Kidney (tissue), 14 donors: Measurements from ENCODE around the gene TRA2B. TPM values are rescaled to one million over a fixed set of nuclear protein-coding genes. Genes with fewer than 3 reads are reported as not detected.

Experiments used
- DNase-seq, 5 donors: peaks; one replicate each; pipeline ENCODE4 v3.0.0-alpha.2; 2013 to 2020
- FAIRE-seq: peaks from 2 replicates; lab custom pipeline; 2012; peaks lifted over from hg19 to GRCh38; lab: Jason Lieb, UNC
- H3K27ac ChIP-seq, 2 donors: one replicate each; pipeline ENCODE4 v1.7.0; 2013; ENCODE audit warnings: low read depth in 2 of 2, low read length in 2 of 2, inconsistent platforms in 1 of 2
- H3K27me3 ChIP-seq: one replicate; pipeline ENCODE4 v1.7.1; 2013; ENCODE audit warnings: low read length, inconsistent platforms; ENCODE audit not compliant: control insufficient read depth, insufficient read depth
- H3K36me3 ChIP-seq, 3 donors: one replicate each; pipeline versions ENCODE4 v1.7.0 to v1.7.1; 2013; ENCODE audit warnings: low read length in 3 of 3, control low read depth in 1 of 3, inconsistent platforms in 1 of 3; ENCODE audit not compliant: insufficient read depth in 3 of 3, control insufficient read depth in 2 of 3
- H3K4me1 ChIP-seq, 3 donors: one replicate each; pipeline versions ENCODE4 v1.7.0 to v1.7.1; 2013; ENCODE audit warnings: low read length in 3 of 3, inconsistent platforms in 1 of 3, low read depth in 1 of 3; ENCODE audit not compliant: control insufficient read depth in 2 of 3, insufficient read depth in 2 of 3
- H3K4me3 ChIP-seq, 3 donors: one replicate each; pipeline versions ENCODE4 v1.7.0 to v1.8.1; 2013; ENCODE audit warnings: low read length in 3 of 3, control low read depth in 1 of 3, inconsistent platforms in 1 of 3
- H3K9ac ChIP-seq, 3 donors: one replicate each; pipeline versions ENCODE4 v1.7.0 to v1.7.1; 2013; ENCODE audit warnings: low read length in 3 of 3, control low read depth in 1 of 3, inconsistent platforms in 1 of 3
- H3K9me3 ChIP-seq, 3 donors: one replicate each; pipeline versions ENCODE4 v1.7.0 to v1.7.1; 2013; ENCODE audit warnings: low read length in 3 of 3, control low read depth in 1 of 3, inconsistent platforms in 1 of 3; ENCODE audit not compliant: control insufficient read depth in 2 of 3, insufficient read depth in 1 of 3
- CTCF ChIP-seq: IDR thresholded peaks from 3 replicates; pipeline ENCODE4 v1.5.1; 2012; ENCODE audit warnings: mild to moderate bottlenecking, moderate library complexity, borderline replicate concordance; ENCODE audit not compliant: insufficient read depth; ENCODE audit errors: extremely low read depth
- intact Hi-C: fragments of 100-400 bp; cut with DNase I; formaldehyde crosslinking; loops from one replicate; pipeline ENCODE4 v1.11.1; 2022
- polyA plus RNA-seq: library from polyadenylated mRNA; stranded (reverse); fragments of 350-450 nt; fragmentation: Illumina TruSeq; extraction: RNeasy Lipid Tissue Mini Kit (QIAGEN cat#74804); gene quantifications from one replicate; pipeline ENCODE4 v1.2.3, GENCODE V29; 2014; ENCODE audit warnings: low read depth, low replicate concordance; ENCODE audit not compliant: insufficient read depth
- total RNA-seq: library from RNA; stranded (reverse); fragmentation: NEBNext Ultra II Directional; extraction: Animal tissue kit (Norgen Biotek cat#: 25700); gene quantifications from one replicate; pipeline ENCODE4 v1.2.1, GENCODE V29; 2021
- donor health status: control.
- donor health status: control.
- donor health status: control.
- donor health status: control.
- donor health status: control.
- donor health status: DM: yes; HTN: yes; CAD: no.
- donor health status: Normal renal cell carcinoma (clear cell type).

TRA2B gene
- total and polyA plus RNA-seq, 2 donors from 2014 or later, result 66.8 to 109 TPM

- no peaks in the 10 kb centered on the region for H3K9me3 ChIP-seq
- peaks cover 11 to 62% (median 45%) of the 10 kb centered on the region in 3 donors for H3K4me1 ChIP-seq
- peak overlapping the region in 2 of 3 donors; percentile 3 to 34 for H3K9ac ChIP-seq
- no peak for TF ChIP-seq CTCF
- H3K27me3 ChIP-seq, result no peaks in the 10 kb centered on the region
- FAIRE-seq (no peak), DNase-seq (peak in 1 of 5 donors; percentile 44)
- no peak overlapping the region for H3K27ac ChIP-seq
- H3K4me3 ChIP-seq, result peak overlapping the region; percentile 4 to 46 (median 44)
- intact Hi-C loops, result no loop called here
- no peaks in the 10 kb centered on the region for H3K36me3 ChIP-seq
Measured at GRCh38 chr3:185931777-185932612, 5.8 kb downstream of the TRA2B start.

GRCh38 chr3:185930393-185931107 lies 7.3 kb downstream of the TRA2B start:
- H3K27ac ChIP-seq, result no peak overlapping the region

More at GRCh38 chr3:185930393-185931107, 7.3 kb downstream of the TRA2B start:
- H3K9ac ChIP-seq, result no peak overlapping the region
- H3K27me3 ChIP-seq, result no peaks in the 10 kb centered on the region
- H3K4me3 ChIP-seq, result peak overlapping the region in 2 of 3 donors; percentile 10 to 26
- intact Hi-C loops, result no loop called here
- H3K9me3 ChIP-seq, result no peaks in the 10 kb centered on the region
- TF ChIP-seq CTCF, result no peak
- no peaks in the 10 kb centered on the region for H3K36me3 ChIP-seq
- peak in 1 of 5 donors; percentile 32 for DNase-seq
- FAIRE-seq, result no peak
- H3K4me1 ChIP-seq, result peaks cover 11 to 73% (median 46%) of the 10 kb centered on the region in 3 donors
